GM12865 (cell line): ENCODE results near the gene TGFA.

Source experiments
- DNase-seq: peaks from one replicate; pipeline ENCODE4 v3.0.0; 2010; ENCODE audit warnings: low read depth
- H3K4me3 ChIP-seq: 2 replicates; pipeline ENCODE4 v1.5.1; 2011; ENCODE audit warnings: mild to moderate bottlenecking, low read depth, low read length, control low read depth
- CTCF ChIP-seq: IDR thresholded peaks from 2 replicates; pipeline ENCODE4 v1.5.1; 2011; ENCODE audit warnings: low read length, control low read depth, low read depth, inconsistent platforms; ENCODE audit not compliant: insufficient read depth; ENCODE audit errors: missing control alignments

Gene TGFA

GRCh38 chr2:70565039-70565731, 11.6 kb upstream of the TGFA start:
- TF ChIP-seq CTCF, result no peak
- no peak for DNase-seq
- H3K4me3 ChIP-seq, result no peak overlapping the region

DNA sequence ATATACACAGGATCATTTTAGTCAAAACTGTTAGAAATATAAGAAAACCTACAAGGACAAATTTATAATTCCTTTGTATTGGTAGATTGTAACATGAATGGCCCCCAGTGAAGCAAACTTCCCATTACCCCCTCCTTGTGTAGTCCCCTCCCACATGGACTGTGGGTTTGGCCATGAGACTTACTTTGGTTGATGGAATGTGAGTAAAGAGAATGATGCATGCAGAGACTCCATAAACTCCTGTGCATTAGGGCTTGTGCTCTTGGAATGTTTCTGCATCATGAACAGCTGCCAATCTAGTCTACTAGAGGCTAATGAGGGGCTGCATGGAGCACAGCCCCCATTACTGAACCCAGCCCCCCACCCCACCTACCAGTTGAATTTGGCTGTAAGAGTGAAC, 8.3 kb upstream of the TGFA start:
- no peak overlapping the region for H3K4me3 ChIP-seq
- DNase-seq, result no peak
- no peak for TF ChIP-seq CTCF

- no peak for TF ChIP-seq CTCF
- no peak for DNase-seq
- no peak overlapping the region for H3K4me3 ChIP-seq
Observed at GRCh38 chr2:70560442-70560841, 6.8 kb upstream of the TGFA start.

DNA sequence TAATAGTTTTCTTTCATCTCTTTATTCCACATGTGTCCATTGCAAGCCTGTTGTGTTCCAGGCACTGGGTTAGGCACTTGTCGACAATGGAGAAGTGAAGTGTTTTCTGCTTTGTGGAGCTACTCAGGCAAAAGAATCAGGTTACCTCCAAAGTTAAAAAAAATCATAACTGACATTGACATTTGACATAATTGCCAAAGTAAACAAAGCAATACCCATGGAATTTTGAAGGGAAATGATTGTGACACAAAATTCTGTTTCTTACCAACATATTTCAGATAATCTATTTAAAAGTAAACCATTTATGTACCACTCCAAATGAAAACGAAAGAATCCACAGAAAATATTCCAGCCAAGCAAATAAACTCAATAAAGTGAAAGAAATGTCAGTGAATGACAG, 6.4 kb upstream of the TGFA start:
- no peak for DNase-seq
- no peak for TF ChIP-seq CTCF
- H3K4me3 ChIP-seq, result no peak overlapping the region

- no peak for TF ChIP-seq CTCF
- H3K4me3 ChIP-seq, result no peak overlapping the region
- no peak for DNase-seq
Observed at GRCh38 chr2:70558195-70558808, 4.7 kb upstream of the TGFA start.

GRCh38 chr2:70557171-70557838, 3.7 kb upstream of the TGFA start:
- no peak for TF ChIP-seq CTCF

GRCh38 chr2:70556608-70557007, 3.0 kb upstream of the TGFA start:
- DNase-seq, result no peak
- H3K4me3 ChIP-seq, result no peak overlapping the region
- no peak for TF ChIP-seq CTCF

More at GRCh38 chr2:70557171-70557838, 3.7 kb upstream of the TGFA start:
- H3K4me3 ChIP-seq, result no peak overlapping the region
- DNase-seq, result no peak
